Fibroblast of pulmonary artery (primary cell): Measurements from ENCODE around the gene RABGAP1L.
A peak's percentile ranks its signal among the peaks of the same experiment; 100 is the strongest.

Source experiments
- DNase-seq: peaks from one replicate; pipeline ENCODE4 v3.0.0-alpha.2; 2010; ENCODE audit warnings: low read depth
- H3K4me3 ChIP-seq: replicated peaks from 2 replicates; pipeline ENCODE4 v1.5.1; 2011; ENCODE audit warnings: low read depth, mild to moderate bottlenecking, control low read depth, low read length, moderate library complexity
- TF ChIP-seq, protein P1 (sequence below): IDR thresholded peaks from 2 replicates; pipeline ENCODE4 v1.5.1; 2011; ENCODE audit warnings: mild to moderate bottlenecking, control low read depth, low read length, inconsistent platforms; ENCODE audit errors: missing control alignments

RABGAP1L gene

DNA sequence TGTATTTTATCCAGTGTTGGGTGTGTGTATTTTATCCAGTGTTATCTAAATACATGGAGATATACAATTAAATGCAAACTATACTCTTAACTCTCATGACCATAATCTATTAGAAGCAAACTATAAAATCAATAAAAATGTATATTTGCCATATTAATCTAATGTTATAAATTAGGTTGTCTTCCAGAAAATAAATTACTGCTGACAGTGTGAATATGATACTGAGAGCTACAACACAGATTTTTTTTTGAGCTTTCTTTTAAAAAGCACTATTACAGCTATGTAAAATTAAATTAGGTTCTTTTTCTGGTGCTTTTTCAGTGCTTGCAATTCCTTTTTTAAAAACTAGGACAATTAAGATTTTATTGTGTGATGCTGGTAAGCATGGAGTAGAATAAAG lies 269.4 kb downstream of the RABGAP1L start:
- DNase-seq = no peak
- no peak overlapping the region for H3K4me3 ChIP-seq
- TF ChIP-seq, protein P1, sequence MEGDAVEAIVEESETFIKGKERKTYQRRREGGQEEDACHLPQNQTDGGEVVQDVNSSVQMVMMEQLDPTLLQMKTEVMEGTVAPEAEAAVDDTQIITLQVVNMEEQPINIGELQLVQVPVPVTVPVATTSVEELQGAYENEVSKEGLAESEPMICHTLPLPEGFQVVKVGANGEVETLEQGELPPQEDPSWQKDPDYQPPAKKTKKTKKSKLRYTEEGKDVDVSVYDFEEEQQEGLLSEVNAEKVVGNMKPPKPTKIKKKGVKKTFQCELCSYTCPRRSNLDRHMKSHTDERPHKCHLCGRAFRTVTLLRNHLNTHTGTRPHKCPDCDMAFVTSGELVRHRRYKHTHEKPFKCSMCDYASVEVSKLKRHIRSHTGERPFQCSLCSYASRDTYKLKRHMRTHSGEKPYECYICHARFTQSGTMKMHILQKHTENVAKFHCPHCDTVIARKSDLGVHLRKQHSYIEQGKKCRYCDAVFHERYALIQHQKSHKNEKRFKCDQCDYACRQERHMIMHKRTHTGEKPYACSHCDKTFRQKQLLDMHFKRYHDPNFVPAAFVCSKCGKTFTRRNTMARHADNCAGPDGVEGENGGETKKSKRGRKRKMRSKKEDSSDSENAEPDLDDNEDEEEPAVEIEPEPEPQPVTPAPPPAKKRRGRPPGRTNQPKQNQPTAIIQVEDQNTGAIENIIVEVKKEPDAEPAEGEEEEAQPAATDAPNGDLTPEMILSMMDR = no peak

DNA sequence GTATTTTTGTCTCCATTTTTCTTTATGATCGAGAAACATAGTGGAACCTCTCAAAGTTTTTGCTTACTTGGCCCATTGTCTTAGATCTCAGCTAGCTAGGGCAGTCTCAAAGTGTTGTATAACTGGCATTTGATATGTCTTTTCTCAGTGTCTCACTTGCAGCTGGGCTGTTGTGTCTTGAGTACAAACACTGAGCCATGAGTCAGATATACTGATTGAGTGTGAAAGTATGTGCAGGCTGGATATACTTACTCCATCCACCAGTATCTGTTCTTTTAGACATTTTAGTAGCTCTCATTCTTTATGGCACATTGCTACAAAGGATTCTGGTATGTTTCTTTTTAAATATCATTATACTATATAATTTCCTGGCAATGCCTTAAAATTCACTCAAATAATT lies 274.1 kb downstream of the RABGAP1L start:
- no peak overlapping the region for H3K4me3 ChIP-seq
- TF ChIP-seq, protein P1 = no peak
- peak; percentile 35 for DNase-seq

DNA sequence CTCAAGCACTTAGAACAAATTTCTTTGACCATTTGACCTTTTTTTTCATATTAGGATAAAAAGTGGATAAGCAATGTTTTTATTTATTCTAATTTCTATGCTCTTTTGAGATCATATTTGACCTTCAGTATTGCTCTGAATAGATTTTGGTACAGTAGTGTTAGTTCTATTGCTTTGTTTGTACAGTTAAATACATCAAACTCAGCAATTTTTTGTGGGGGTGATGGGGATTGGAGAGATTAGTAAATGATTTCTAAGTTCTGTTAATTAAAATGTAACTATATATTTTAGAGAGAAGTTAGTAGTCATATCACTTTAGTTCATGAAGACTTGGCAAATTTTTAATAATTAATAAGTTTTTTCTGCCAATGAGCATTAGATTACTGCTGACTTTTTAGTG lies 286.0 kb downstream of the RABGAP1L start:
- TF ChIP-seq, protein P1 = no peak
- DNase-seq = no peak
- no peak overlapping the region for H3K4me3 ChIP-seq

DNA sequence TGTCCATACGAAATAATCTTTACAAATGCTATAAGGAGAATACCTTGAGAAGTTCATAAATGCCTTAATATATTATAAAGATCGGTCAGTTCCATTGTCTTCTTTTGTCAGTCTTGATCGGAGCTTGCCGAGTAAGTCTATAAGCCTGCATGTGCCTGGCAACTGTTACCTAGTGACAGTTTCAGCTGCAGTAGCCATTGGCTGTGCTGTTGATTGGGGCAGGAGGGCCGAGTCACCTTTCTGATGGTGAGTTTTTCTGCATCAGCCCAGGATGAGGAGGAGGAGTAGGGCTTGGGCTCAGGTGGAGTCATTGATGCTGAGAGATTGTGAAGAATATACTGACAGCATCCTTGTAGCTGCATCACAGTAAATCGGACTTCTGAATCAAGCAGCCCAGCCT lies 286.5 kb downstream of the RABGAP1L start:
- DNase-seq = no peak
- H3K4me3 ChIP-seq = no peak overlapping the region
- TF ChIP-seq, protein P1 = no peak

DNA sequence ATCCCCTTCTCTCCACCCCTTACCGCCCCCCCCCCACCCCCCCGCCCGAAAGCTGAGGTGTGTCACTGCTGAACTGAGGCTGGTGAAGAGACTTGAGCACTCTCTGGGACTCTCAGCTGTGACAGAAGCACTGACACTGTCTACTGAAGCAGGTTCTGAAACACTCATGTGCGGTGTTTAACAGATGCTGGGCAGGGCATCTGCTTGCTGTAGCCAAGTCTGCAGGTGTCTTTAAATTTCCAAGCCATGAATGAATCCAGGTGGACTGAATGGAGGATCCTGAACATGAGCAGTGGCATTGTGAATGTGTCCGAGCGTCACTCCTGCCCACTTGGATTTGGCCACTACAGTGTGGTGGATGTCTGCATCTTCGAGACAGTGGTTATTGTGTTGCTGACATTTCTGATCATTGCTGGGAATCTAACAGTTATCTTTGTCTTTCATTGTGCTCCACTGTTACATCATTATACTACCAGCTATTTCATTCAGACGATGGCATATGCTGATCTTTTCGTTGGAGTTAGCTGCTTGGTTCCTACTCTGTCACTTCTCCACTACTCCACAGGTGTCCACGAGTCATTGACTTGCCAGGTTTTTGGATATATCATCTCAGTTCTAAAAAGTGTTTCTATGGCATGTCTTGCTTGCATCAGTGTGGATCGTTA lies 288.7 kb downstream of the RABGAP1L start, which contains the start of gene GPR52:
GPR52 (plus strand) TSS at position 99 of the 665 bp plus-strand sequence; CDS start at position 247, 148 bp downstream.
- DNase-seq = no peak
- TF ChIP-seq, protein P1 = no peak
- no peak within 1 kb of the TSS for H3K4me3 ChIP-seq

DNA sequence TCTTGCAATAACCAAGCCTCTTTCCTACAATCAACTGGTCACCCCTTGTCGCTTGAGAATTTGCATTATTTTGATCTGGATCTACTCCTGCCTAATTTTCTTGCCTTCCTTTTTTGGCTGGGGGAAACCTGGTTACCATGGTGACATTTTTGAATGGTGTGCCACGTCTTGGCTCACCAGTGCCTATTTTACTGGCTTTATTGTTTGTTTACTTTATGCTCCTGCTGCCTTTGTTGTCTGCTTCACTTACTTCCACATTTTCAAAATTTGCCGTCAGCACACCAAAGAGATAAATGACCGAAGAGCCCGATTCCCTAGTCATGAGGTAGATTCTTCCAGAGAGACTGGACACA lies 289.2 kb downstream of the RABGAP1L start:
- TF ChIP-seq, protein P1 = no peak
- H3K4me3 ChIP-seq = no peak overlapping the region

DNA sequence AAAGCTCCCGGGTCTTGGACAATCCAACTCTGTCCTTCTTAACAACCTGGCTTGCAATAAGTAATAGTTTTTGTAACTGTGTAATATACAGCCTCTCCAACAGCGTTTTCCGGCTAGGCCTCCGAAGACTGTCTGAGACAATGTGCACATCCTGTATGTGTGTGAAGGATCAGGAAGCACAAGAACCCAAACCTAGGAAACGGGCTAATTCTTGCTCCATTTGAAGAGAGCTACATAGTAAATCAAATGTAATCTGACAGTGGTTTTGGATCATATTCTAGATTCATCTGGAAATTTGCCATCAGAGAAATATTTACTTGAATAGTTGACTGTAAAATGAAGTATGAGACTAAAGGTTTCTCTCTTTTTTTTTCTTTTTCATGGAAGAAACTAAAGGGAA lies 289.7 kb downstream of the RABGAP1L start:
- peak; percentile 13 for DNase-seq
- TF ChIP-seq, protein P1 = no peak
- H3K4me3 ChIP-seq = no peak overlapping the region

More for the DNA sequence above, 289.2 kb downstream of the RABGAP1L start:
- no peak for DNase-seq
